Activated CD4-positive, alpha-beta T cell treated with anti-CD3 and anti-CD28 coated beads for 4 hours (primary cell): ENCODE measurements around the gene HOXC10.

Experiments used
- DNase-seq, 2 donors: peaks; one replicate each; pipeline ENCODE4 v3.0.0-alpha.2; 2020

HOXC10 gene

DNA sequence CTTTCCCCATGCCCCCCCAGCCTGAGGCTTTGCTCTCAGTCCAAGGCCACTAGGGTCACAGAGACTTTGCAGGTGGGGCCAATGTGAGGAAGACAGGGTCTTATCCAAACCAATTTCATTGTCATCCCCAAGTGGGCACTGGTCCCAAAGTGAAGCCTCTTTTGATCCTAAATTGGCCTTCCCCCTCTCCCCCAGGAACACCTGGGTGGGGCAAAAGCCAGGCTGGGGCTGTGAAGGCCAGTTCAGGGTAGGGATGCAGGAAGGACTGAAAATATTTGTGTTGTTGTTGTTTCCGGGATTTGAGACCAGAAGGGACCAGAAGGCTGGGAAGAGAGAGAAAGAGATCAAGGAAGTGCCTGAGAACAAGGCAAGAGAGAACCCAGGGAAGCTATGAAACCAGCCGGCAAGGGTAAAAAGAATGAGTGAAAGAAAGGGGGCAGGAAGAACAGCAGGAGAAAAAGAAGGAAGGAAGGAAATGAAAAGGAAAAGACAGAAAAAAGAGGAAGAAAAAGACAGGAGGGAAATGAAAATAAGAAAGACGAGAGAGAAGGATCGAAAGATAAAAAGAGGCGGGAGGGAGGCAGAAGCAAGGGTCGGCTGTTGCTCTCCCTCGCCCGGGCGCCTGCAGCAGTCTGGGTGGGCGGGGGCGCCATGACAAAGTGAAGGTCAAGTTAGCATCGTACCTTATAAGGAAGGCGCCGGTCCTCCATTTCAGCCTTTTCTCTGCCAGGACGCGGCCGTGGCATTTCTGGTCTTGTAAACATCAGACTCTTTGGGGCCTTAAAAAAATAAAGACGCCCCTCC is 19.5 kb upstream of the HOXC10 start:
- no peak for DNase-seq

DNA sequence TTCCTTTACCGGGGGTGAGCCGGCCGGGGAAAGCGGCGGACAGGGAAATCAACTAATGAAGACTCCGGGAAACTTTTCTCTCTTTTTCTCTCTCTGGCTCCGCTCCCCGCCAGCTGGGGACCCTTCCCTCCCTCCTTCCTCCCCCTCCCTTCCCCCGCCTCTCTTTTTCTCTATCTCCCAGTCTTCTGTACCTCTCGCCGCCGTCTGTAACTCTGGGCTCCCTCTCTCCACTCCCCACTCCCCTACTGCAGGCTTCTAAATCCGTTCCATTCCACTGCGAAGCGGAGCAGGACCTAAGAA is 18.9 kb upstream of the HOXC10 start:
- DNase-seq = no peak

DNA sequence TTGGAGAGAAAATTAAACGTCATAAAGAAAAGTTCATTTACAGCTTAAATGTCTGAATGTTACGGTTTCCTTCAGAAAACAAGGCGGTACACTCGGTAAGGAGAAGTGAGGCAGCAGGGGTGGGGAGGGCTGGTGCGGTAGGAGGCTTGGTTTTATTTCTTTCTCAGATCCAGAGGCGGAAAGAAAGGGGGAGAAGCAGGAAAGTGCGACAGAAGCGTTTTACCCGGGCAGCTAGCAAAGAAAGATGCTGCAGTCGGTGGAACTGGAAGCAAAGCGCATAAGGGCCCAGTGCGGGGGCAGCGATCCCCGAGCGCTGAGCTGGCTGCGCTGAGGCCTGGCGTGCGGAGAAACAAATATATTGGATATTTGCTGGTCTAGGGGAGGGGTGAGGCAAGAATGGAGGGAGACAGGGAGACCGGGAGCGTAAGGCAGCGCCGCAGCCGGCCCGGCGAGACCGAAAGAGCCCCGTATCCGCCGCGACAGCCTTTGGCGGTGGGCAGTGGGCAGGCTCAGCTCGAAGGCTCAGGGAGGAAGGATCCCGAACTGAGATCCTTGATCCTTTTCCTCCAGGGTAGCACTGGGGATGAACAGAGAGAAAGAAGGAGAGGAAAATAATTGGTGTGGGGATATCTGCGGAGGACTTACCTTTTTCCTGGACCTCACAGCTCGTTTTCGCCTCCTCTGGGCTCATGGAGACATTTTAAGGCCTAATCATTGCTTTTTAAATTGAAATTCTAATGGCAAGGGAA is 18.4 kb upstream of the HOXC10 start:
- no peak for DNase-seq

DNA sequence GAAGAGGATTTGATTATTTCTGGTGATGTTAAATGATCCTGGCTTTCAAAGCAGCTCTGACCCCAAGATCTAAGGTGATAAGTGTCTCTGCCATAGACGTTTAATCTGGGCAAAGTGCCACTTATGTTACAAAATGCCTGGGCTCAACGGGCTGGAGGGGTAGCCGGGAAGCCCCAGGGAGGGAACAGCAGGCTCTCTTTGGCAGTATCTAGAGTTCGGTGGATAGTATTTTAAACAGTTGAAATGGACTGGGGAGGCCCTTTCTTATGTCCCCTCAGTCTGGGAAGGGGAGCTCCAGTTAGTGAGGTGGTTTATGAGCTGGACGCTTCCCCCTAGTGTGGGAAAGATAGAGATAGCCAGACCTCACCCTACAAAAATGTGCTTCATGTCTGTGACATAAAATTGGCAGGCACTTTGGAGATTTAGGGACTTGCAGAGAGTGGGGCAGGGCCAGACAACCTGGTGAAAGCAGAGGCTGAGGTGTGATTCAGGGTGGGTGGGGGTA is 17.5 kb upstream of the HOXC10 start:
- DNase-seq = no peak

DNA sequence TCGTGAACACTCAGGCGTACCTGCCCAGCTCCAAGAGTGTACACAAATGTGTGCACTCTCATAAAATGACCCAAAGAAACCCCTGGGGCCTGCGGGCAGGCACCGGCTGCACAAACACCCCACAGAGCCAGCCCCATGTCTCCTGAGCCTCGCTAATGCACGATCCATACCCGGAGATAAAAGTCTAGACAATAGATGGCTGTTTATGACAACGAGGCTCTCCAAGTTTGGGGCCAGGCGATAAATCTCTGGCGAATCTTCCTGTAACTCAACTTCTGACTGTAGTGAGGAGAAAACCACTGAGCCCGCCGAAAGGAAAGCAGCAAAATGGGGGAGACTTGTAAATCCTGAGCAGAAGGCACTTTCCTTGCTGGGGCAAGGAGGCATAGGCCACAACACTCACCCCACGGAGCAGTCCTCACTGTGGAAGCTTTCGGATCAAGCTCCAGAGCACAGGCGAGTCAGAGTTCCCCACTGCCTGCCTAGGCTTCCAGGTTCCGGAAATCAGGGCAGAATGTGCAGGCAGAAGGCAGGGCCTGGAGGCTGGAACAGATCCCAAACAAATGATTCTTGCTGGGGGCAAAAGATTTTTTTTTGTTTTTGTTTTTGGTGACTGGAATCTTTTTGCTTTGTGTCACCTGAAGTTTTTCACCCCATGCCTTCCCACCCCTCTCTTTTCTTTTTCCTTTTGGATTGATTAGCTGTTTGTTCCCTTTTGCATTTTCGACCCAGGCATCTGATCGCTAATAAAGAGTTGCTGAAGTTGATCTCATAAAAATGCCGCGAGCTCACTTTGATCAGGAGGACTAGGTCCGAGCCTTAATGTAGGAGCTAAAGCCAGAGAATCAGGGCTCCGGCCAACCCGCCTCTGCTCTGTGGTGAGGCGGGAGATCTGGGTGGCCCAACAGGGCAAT is 16.5 kb upstream of the HOXC10 start:
- DNase-seq = no peak

DNA sequence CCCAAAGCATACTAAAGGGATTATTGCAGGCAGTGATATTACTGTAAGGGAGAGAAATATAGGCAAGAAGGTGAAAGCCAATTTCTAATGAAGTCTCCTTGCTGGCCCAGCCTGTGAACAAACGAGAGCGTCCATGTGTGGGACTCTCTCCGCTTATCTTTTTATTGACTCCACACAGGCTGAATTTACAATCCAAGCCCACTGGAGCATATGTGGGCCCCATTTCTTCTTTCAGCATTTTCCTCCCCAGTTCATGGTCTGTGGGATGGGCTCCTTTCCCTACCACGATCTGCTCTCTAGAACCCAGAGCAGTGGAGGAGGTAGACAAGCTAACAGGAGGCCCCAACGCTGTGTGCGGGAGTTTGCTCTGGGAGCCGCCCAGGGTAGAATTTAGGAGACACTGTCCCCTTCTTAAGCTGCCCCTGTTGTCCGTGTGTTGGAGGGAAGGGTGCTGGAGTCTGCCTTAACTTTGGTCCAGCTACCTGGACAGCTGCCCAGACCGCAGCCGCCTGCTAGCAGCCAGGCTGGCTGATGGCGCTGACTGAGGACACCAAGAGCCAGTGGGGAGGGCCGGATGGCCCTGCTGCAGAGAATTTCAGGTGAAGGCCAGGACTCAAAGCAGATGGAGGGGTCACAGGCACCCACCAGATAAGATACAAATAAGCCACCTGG is 15.2 kb upstream of the HOXC10 start:
- no peak for DNase-seq

DNA sequence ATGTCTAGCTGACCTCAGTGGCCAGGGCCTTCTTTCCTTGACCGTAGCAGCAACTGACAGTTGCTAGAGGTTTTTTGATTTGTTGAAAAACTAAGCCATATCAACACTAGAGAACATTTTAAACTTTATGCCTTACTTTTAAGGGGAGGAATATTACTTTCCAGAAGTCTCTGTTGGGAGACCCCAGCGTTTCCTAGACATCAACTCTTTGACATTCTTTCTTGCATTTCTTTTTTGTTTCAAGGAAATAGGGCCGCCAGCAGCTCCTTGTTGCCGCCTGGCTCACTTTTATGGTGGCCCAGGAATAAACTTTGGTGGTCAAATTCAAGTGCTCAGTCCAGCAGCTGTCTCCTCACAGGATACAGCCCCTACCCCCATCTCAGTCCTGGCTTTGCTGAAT is 14.5 kb upstream of the HOXC10 start:
- DNase-seq = no peak

DNA sequence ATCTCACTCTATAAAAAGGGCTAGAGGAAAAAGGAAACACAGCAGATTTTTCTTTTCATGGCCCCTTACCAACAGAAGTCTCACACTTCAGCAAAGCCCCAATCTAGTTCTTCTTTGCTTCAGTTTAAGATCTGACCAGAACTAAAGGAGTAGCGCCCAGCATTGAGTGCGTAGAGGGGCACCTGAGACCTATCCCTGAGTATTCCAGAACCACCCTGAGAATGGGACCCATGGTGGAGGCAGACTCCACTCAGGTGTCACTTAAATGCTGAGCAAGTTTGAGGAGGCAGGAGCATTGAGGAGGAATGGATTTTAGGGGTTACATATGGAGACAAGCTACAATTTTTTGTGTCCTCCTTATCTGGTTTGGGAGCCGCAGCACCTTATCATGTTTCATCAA is 13.8 kb upstream of the HOXC10 start:
- DNase-seq = no peak

DNA sequence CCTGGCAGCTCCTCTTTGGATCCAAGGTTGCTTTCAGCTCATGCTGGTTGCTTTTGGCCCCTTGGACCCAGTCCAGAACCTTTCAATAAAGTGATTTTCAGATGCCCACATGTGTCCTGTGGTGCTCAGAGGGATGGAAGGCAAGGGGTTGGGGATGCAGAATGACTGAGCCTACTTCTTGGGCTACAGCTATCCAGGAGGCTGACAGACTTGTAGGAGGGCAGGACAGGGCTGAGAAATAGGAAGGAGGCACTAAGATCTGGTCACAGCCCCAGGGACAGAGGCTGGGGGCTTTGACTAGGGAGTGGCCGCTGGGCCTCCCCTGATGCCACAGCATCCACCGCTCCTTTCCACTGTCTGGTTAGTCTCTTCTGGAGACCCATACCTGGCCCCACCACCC is 13.3 kb upstream of the HOXC10 start:
- no peak for DNase-seq

DNA sequence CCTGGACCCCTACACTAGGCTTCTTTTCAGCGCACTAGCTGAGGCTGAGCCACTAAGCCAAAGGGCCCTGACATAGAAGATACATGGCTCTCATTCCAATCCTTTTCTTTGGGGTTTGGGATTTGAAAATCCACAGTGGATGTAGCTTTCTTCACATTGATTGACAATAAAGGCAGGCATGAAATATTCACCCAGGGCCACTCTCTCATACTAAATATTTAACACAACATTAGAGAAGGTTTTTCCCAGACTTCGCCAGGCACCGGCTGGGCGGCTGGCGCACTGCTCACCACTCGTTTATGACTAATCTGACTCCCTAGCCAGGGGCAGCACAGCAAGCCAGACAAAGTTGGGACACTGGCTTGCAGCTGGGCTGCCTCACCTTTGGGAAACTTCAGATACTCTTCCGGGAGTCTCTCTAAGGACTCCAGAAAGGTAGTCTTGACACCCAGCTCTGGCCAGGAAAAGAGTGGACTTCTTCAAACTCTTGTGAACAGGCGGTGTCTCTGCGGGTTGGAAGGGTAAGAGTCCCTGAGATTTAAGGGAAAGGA is 12.7 kb upstream of the HOXC10 start:
- no peak for DNase-seq

DNA sequence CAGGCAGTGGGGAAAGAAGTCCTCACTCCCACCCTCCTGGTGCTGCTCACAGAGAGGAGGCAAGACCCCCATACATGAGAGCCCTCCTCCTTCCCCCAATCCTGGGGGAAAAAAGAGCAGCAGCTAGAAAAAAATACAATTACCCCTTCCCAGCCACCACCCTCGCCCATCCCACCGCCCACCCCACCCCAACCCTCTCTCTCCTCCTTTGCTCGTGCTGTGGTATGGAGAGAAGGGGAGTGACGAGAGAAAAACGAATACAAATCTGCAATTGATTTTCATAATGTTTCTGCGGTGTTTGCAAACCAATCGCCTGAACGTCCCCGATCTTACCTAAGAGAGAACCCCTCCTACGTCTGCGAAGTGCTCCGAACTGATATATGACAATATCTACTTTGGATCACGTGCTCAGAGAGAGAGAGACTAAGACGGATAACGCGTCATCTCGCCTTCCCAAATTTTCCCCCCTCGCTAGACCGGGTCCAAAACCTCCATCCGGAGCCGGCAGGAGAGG is 12.2 kb upstream of the HOXC10 start, which contains the start of gene HOXC11:
Gene HOXC11 (plus strand): TSS at position 405 of the 514 bp plus-strand sequence. CDS start 116 bp downstream, outside the sequence.
- no peak for DNase-seq

DNA sequence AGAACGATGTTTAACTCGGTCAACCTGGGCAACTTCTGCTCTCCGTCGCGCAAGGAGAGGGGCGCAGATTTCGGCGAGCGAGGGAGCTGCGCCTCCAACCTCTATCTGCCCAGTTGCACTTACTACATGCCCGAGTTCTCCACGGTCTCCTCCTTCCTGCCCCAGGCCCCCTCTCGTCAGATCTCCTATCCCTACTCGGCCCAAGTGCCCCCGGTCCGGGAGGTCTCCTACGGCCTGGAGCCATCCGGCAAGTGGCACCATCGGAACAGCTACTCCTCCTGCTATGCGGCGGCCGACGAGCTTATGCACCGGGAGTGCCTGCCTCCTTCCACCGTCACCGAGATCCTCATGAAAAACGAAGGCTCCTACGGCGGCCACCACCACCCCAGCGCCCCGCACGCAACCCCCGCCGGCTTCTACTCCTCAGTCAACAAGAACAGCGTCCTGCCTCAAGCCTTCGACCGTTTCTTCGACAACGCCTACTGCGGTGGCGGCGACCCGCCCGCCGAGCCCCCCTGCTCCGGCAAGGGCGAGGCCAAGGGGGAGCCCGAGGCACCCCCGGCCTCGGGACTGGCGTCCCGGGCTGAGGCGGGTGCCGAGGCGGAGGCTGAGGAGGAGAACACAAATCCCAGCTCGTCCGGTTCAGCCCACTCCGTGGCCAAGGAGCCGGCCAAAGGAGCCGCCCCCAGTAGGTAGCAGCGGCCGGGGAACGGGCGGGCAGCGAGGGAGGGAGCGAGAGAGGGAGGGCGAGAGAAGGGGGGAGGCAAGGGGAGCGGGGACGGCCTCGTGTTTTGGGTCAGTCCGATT is 11.5 kb upstream of the HOXC10 start:
- no peak for DNase-seq

DNA sequence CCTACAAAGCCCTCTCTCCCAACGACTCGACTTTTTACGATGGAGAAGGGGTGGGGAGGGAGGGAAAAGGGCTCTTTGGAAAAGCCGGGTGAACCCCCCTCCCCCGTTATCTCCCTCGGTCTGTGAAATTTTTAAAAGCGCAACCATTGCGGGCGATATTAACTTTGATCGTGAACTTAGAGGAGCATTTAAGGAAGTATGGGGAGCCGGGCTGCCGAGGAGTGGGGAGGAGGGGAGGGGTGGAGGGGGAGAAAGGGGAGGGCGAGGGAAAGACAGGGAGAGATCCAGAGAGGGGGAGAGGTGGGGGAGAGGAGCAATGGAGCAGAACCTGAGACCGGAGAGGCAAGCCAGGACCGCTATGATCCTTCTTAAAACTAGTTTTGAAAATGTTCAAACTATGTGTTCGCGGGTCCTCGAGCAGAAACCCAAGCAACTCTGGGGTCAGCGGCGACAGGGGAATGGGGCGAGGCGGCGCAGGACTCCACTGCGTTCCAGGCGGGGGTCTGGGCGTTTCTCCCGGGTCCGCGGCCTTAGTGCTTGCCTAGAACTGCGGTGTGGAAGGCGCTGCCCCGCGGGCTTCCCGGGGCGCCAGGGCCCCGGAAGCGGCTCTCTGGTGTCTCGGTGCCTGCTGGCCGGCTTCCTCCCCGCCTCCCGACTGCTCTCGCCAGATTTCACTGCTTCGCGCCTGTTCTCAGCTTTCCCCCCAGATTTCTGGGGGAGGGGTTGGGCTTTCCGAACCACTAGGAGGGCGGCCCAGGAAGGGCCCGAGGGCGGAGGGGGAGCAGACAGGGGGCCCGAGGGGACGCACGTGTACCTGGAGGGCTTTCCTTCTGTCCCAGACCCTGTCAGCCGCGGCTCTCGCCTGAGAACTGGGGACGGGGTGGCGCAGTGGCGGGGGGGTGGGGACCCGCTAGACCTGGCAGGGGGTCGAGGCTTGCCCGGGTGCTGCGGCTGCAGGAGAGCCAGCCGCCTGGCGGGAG is 10.6 kb upstream of the HOXC10 start, which contains the start of gene HOTAIR:
Gene HOTAIR (minus strand): TSS at position 871 of the 980 bp plus-strand sequence.
- DNase-seq = no peak

DNA sequence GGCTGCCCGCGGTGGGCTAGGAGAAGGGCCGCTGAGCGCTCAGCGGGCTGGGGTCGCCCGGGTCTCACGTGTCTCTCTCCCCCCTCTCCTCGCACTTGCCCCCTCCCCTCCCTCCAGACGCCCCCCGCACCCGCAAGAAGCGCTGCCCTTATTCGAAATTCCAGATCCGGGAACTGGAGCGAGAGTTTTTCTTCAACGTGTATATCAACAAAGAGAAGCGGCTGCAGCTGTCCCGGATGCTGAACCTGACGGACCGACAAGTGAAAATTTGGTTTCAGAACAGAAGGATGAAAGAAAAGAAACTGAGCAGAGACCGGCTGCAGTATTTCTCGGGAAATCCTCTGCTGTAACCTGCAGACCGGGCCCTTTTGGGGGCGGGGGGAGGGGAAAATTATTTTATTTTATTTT is 9.9 kb upstream of the HOXC10 start:
- no peak for DNase-seq

DNA sequence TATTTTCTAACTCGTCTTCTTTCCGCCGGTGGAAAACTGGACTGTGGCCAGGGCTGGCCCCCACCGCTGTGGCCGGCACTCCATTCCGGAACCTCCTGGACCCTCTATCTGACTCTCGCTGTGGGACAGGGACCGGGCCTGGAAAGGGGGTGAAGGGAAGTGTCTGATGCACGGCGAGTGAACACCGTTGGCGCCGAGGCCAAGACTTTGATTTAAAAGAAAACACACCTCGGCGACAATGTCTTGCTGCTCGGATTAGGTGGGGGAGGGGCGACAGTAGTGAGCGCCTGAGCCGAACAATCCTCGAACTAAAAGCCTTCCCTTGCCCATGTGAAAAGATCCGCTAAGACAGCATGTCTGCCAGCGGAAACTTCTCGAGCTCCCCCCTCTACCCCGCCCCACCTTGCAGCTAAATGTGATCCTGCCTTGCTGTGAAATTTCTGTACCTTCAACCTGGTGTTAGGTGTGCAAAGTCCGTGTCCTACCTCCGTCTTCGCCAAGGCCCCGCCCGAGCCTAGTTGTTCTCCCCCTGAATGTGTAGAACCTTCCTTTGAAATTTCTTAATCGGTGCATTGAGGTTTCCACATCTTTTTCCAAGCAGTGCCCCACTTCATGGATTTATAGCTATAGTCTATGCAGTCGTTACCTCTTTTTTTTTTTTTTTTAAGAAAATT is 9.3 kb upstream of the HOXC10 start:
- no peak for DNase-seq

DNA sequence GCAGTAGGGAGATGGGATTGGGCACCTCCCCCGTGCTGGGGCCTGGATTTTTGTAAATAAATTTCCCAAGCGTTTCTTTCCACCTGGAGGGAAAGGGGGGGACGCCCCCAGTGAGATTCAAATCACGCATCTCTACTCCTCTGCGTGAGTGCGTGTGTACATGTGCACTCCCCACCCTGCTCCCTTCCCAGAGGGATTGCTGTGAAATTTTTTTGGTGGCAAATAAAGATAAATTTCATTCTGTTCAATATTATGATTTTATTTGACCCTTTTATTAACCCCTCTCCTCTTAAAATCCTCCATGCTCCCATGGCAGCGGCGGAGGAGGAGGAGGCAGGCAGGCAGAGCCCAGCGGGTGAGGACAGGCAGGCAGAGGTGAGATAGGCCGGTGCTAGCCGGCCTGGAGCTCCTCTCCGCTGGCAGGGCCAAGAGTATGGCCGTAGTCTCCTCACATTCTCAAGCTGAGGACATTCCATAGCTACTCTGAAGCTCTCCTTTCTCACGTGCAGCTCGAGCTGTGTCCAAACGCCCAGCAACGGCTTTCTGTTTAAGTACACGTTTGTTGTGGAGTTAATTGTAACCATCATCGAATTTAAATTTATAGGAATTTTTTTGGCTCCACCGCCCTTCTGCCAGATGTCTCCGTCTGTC is 8.6 kb upstream of the HOXC10 start:
- DNase-seq = no peak

DNA sequence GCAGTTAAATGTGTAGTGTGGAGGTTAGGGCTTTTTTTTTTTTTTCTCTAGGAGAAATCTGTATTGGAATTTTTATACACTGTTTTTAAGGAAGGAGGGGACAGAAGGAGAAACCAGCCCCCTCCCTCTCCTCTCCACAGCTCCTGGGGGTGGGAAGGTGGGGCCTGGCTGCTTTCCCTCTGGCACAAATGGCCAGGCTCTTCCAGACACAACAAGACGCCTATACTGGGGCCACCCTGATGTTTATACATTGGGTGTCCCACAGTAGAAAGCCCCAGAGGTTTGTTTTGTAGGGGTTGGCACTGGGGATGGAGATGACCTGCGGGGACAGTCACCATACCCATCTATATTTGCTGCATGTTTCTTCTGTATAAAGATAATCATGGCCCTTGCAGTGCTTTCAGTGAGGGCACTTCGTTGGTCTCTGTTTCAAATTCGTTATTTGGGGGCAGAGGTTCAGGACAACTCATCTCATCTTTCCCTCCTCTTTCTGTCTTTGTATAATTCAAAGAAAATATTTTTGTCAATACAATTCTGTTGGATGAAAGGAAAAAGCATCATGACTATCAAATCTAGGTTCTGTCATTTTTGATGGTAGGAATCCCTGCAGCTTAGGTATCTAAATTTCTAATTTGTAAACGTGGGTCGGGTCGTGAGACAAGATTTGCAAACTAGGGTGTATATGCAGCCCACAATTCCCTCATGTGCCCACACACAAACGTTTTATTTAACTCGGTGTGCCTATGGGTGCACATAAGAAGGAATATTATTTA is 7.9 kb upstream of the HOXC10 start:
- DNase-seq = no peak
